8988T (cell line): ENCODE data around the gene TRPV6.

Experiments used
- DNase-seq: peaks from one replicate; pipeline ENCODE4 v3.0.0; 2011

Gene TRPV6

DNA sequence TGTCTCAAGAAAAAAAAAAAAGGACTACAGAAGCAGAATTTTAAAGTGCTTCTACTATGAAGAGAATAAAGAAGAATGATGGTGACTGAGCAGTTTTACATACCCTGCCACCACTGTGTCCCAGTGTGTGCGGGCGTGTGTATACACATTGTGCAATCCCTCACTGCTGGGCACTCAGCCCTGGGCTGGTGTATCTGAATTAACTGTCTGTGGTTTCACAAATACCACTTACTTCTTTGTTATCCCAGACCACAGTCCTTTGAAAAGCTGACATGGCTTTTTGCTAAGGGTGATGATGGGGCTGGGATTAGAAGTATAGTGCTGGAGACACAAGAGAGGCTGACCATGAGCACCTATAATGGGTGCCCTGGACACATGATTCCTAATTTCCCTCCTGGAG is 21.1 kb upstream of the TRPV6 start:
- no peak for DNase-seq

DNA sequence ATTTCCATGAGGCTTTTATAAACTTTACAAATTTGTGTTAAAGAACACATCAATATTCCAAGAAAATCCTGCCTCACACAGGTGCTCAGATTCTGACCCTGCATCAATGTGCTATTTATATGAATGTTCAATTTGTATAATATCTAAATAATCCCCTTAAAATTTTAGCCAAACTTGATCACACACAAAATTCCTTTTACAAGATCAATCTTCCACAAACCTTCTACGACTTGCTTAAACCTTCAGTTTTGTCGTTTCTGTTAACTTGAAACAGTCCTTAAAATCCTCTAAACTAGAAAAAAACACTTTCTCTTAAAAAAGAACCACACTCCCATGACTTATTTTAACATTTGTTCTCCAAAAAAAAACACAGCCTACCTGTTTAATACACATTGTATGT is 20.2 kb upstream of the TRPV6 start:
- no peak for DNase-seq

- DNase-seq, result no peak
Observed at GRCh38 chr7:142904128-142904527, 18.6 kb upstream of the TRPV6 start.

GRCh38 chr7:142901426-142902259 is 16.1 kb upstream of the TRPV6 start:
- no peak for DNase-seq

GRCh38 chr7:142899661-142900060 is 14.1 kb upstream of the TRPV6 start:
- DNase-seq, result no peak

DNA sequence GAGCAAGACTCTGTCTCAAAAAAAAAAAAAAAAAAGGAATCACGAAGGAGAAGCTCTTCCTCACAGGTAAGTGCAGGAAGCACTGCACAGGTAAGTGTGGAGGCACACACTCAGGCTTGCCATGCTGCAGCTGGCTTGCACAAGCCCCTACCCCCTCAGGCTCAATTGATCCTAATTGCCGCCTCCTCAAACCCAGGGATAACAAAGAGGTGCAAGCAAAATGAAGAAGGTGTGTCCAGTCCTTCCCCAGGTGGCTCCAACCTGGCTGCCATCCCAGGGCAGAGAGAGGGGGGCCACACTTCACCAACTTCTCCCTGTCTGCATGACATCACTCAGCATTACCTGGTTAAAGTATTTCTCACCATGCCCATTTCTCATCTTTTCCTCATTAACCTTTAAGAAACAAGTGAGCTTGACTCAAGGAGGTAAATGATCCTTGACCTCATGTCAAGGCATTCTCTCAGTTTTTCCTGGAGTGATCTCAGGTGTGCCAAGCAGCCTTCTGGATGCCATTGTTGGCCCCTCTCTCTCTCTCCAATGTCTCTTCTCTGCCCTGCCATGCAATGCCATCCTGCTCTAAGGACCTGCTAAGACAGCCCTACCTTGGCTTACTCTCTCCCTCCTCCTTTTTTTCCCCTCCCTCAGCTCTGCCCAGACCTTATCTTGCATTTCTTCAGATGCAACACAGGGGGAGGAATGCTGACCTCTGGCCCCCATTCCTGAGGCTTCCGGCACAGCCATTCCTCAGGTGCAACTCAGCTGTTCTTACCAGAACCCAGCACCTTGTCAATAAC is 13.0 kb upstream of the TRPV6 start:
- DNase-seq, result no peak

GRCh38 chr7:142897691-142898090 is 12.1 kb upstream of the TRPV6 start:
- no peak for DNase-seq

GRCh38 chr7:142896741-142897379 is 11.3 kb upstream of the TRPV6 start:
- DNase-seq, result no peak

DNA sequence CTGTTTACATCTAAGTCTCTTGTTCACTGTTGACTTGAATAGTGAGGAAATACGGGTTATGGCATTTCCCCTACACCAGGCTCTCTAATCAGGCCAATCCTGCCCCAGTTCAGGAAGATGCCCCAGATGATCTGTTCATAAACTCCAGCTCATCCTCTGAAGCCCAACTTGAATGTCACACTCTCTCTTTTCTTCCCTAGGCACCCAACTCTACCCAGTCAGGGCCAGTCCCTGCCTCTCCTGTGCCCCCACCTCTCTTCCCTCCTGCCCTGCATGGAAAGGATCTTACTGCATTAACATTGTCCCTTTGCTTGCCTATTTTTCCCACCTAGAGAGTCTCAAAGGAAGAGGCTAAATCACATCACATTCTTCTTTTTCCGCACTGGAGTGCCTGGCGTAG is 10.6 kb upstream of the TRPV6 start:
- DNase-seq, result no peak

- DNase-seq, result no peak
Observed at GRCh38 chr7:142894985-142895593, 9.5 kb upstream of the TRPV6 start.

DNA sequence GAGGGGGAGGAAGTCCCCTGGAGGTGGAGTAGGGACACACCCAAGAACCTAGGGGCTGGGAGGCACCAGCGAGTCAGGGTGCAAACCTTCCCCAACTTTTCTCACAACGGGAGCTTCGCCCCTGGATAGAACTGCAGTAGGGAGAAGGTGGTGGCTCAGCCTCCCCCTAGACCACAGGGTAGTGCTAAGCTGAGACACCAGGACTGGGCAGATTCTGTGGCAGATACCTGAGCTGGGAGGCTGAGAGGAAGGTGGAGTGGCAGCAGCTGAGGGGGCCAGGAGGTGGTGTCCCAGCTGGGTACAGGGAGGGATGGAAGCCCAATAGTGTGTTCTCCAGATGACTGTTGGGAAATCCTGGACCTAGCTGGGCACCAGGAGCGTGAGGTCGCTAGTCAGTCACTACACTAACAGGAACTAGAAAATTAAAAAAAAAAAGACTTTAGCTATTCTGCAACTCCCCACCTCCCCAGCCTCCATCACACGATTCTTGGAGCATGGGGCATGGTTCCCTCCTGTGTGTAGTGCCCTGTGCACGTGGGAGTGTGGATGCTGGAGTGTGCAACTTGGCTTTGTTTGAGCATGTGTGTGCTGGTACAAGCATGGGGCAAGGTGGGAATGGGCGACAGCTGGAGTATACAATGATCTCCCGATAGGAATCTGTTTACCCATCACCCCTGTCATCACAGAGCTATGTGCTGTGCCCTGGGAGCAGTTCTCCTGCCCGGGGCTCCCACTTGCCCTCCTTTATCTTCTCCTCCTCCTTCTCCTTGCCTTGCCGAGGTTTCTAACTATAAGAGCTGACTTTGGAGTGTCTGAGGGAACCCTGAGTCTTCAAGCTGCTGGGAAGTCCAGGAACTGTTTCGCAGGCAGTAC is 8.8 kb upstream of the TRPV6 start:
- no peak for DNase-seq

GRCh38 chr7:142892951-142893350 is 7.4 kb upstream of the TRPV6 start:
- no peak for DNase-seq

DNA sequence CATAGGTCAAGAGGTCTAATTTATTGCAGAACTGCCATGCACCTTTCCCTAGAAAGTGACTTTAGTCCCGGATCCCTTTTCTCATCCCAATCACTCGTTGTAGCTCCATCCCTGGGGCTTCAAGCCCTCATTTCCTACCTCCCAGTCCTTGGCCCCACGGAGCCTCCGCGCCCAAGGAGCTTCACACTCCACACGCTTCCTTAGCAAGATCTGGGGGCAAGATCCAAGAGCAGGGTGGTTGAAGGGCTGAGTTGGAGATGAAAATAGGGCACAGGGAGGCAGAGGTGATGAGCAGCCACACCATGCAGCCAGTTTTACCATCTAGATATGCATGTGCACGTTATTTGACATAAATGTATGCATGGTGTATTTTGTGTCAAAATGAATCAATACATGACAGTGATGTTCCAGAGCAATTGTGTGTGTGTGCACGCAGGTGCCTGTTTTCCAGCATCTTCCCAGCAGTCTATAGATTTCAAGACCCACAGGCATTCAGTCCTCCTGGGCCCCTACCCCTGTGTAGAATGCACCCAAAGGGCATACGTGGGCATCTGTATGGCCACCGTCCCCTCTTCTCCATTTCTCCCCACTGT is 6.0 kb upstream of the TRPV6 start:
- DNase-seq, result no peak

DNA sequence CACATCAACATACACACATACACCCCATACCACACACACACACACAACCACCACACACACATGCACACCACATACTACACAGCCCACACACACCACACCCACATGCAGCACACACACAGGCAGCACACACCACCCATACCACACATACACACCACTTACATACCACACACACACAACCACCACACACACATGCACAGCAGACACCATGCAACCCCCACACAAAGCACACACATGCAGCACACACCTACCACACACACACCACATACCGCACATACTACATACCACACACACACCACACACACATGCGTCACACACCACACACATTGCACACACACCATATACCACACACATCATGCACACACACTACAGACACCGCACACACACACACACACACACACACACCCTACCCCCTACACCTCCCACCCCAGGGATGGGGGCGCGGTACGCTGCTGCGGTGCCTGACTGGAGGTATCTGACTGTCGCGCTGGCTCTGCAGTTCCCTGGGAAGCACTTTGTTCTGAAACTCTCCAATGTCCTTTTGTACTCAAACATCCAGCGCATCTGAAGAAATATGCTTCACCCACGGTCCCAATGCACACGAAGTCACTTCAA is 5.4 kb upstream of the TRPV6 start:
- DNase-seq, result no peak

DNA sequence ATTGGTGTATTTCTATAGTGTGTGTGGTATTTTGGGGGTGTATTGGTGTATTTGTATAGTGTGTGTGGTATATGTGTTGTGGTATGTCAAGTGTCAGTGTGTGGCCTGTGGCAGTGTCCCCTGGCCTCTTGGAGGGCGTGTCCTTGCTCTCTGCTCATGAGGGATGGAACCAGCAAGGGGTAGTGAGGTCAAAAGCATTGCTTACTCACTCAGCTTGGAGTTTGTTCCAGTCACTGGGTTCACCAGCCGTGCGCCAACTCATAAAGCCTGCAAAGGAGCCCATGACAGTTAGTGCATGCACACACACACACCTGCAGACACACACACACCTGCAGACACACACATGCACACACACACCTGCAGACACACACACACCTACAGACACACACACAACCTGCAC is 4.3 kb upstream of the TRPV6 start:
- no peak for DNase-seq

- no peak for DNase-seq
Observed at GRCh38 chr7:142887282-142888015, 1.9 kb upstream of the TRPV6 start.

- DNase-seq, result no peak
Observed at GRCh38 chr7:142886866-142887265, 1.3 kb upstream of the TRPV6 start.

GRCh38 chr7:142884286-142884640 is 1.3 kb downstream of the TRPV6 start:
- DNase-seq, result no peak

DNA sequence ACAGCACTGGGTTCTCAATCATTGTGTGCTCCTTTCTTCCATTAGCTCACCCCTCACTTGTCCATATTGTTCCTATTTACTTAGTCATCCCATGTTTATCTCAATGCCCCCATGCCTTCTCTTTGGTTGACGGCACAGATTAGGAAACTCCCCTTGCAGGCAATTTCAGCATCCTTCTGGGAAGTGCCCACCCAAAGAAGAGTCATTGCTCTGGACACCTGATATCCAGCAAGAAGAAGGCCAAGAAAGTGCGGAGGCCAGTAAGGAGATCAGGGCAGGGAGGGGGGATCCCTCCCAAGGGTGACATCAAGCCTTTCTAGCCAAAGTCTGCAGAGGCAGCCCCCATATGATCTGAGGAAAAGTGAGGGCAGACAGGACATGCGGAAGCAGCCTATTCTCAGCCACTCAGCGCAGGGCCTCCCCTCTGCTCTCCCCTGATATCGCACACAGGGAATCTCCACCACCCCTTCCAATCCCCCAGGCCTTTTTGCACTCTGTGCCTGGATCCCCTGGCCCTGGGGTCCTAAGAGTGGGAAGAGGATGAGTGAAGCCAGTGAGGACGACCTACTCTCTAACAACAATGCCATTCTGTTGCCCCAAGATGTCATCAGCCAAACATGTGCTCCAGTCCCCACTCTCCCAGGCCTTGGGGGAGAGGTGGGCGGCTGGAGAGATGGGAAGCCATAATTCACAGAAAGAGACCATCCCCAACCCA is 1.8 kb downstream of the TRPV6 start:
- DNase-seq, result no peak

DNA sequence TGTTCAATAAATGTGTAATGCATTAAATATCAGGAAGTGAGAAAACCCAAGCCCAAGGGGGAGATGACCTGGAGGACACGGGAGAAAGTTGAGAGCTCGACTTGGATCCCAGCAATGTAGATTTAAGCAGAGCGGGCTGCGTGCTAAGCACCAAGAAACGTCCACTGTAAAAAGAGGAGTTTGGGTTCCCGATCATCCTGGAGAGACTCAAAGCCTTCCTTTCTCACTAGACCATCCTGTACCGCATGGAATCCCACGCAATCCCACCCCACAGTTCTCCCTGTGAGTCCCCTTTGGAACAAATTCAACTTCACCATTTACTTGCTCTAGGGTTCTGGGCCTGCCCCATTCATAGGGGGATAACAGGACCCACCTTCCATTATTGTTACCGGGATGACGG is 2.4 kb downstream of the TRPV6 start:
- DNase-seq, result no peak
